Endothelial cell of umbilical vein (primary cell): Measurements from ENCODE around the gene CDK5RAP2. TPM values are rescaled to one million over a fixed set of nuclear protein-coding genes. Genes with fewer than 3 reads are reported as not detected.

Experiments used
- BruUV-seq: library from RNA; stranded (reverse); fragments of 400-500 nt; replicated peaks from 2 replicates; lab custom pipeline; 2021; lab: Mats Ljungman, UMichigan
- CTCF ChIA-PET: fragments of 300-600, 350-600 bp; sonication (Branson Sonifier 250); formaldehyde crosslinking; loops from one replicate; lab custom pipeline; 2021; ENCODE audit warnings: antibody characterized with exemption, inconsistent platforms; lab: Charles Lee
- POLR2A ChIA-PET: fragments of 300-600, 350-600 bp; sonication (Branson Sonifier 250); formaldehyde crosslinking; loops from one replicate; lab custom pipeline; 2021; ENCODE audit warnings: antibody characterized with exemption, inconsistent platforms; lab: Charles Lee
- DNase-seq: peaks from one replicate; pipeline ENCODE4 v3.0.0-alpha.2; 2011; ENCODE audit warnings: low read depth, low spot score
- FAIRE-seq: peaks from 2 replicates; lab custom pipeline; 2011; peaks lifted over from hg19 to GRCh38; lab: Jason Lieb, UNC
- H2AFZ ChIP-seq: 2 replicates; pipeline ENCODE4 v1.6.0; 2012; ENCODE audit warnings: low read depth, low read length, control low read depth, inconsistent platforms
- H3K27ac ChIP-seq: 2 replicates; pipeline ENCODE4 v1.5.1; 2011; ENCODE audit warnings: low read depth, mild to moderate bottlenecking, control low read depth, low read length, moderate library complexity; ENCODE audit not compliant: insufficient read depth
- H3K27me3 ChIP-seq, 2 experiments: 2 replicates each; pipeline versions ENCODE4 v1.6.0 to v1.6.1; 2011; ENCODE audit warnings: low read length in 2 of 2, mixed read lengths in 1 of 2; ENCODE audit not compliant: control insufficient read depth in 2 of 2, insufficient read depth in 2 of 2
- H3K36me3 ChIP-seq, 2 experiments: 2 replicates in 1 of 2; 3 replicates in 1 of 2; pipeline ENCODE4 v1.5.1; 2011; ENCODE audit warnings: low read length in 2 of 2, mild to moderate bottlenecking in 1 of 2, moderate library complexity in 1 of 2; ENCODE audit not compliant: control insufficient read depth in 2 of 2, insufficient read depth in 2 of 2; ENCODE audit errors: extremely low read depth in 1 of 2
- H3K4me1 ChIP-seq: 3 replicates; pipeline ENCODE4 v1.5.1; 2011; ENCODE audit warnings: mild to moderate bottlenecking, low read length; ENCODE audit not compliant: control insufficient read depth, insufficient read depth; ENCODE audit errors: extremely low read depth
- H3K4me2 ChIP-seq: 2 replicates; pipeline ENCODE4 v1.6.1; 2011; ENCODE audit warnings: low read length, control low read depth, mixed read lengths; ENCODE audit not compliant: insufficient read depth
- H3K4me3 ChIP-seq, 3 experiments: fragments of 200-600 bp in 1 of 3; sonication (generic), shearing (Covaris generic) in 1 of 3; replicated peaks in 1 of 3; 2 replicates each; pipeline ENCODE4 v1.5.1; 2011 to 2016; ENCODE audit warnings: control low read depth in 3 of 3, low read length in 3 of 3, mild to moderate bottlenecking in 2 of 3, inconsistent platforms in 1 of 3, low read depth in 1 of 3, moderate library complexity in 1 of 3; ENCODE audit not compliant: insufficient read depth in 1 of 3
- H3K79me2 ChIP-seq: 2 replicates; pipeline ENCODE4 v1.6.0; 2012; ENCODE audit warnings: low read length, inconsistent platforms; ENCODE audit not compliant: control insufficient read depth, insufficient read depth
- H3K9ac ChIP-seq: replicated peaks from 2 replicates; pipeline ENCODE3; 2011; ENCODE audit warnings: low read length, control low read depth; ENCODE audit not compliant: insufficient read depth; ENCODE audit errors: extremely low read depth
- H3K9me1 ChIP-seq: replicated peaks from 3 replicates; pipeline ENCODE4 v1.6.0; 2011; ENCODE audit warnings: mild to moderate bottlenecking, low read length; ENCODE audit not compliant: control insufficient read depth, insufficient read depth; ENCODE audit errors: extremely low read depth
- H3K9me3 ChIP-seq: replicated peaks from 2 replicates; pipeline ENCODE4 v1.5.1; 2012; ENCODE audit warnings: low read length, inconsistent platforms; ENCODE audit not compliant: control insufficient read depth, insufficient read depth
- H4K20me1 ChIP-seq: replicated peaks from 2 replicates; pipeline ENCODE3; 2011; ENCODE audit warnings: mild to moderate bottlenecking, low read length; ENCODE audit not compliant: control insufficient read depth, insufficient read depth; ENCODE audit errors: extremely low read depth
- CTCF ChIP-seq, 2 donors: IDR thresholded peaks; 1 replicate in 1 of 2; 2 replicates in 1 of 2; pipeline ENCODE4 v1.5.1; 2011; ENCODE audit warnings: low read length in 2 of 2, mild to moderate bottlenecking in 2 of 2, moderate library complexity in 2 of 2, control low read depth in 1 of 2, inconsistent platforms in 1 of 2, low read depth in 1 of 2; ENCODE audit not compliant: insufficient read depth in 1 of 2; ENCODE audit errors: extremely low read depth in 1 of 2
- EZH2 ChIP-seq: IDR thresholded peaks from 2 replicates; pipeline ENCODE4 v1.6.1; 2012; ENCODE audit warnings: borderline replicate concordance, low read depth, mild to moderate bottlenecking, moderate library complexity, low read length, inconsistent platforms; ENCODE audit not compliant: severe bottlenecking
- FOS ChIP-seq: IDR thresholded peaks from 2 replicates; pipeline ENCODE4 v1.6.1; 2011; ENCODE audit warnings: mild to moderate bottlenecking, low read length, moderate library complexity, borderline replicate concordance; ENCODE audit not compliant: insufficient read depth
- GATA2 ChIP-seq: IDR thresholded peaks from 2 replicates; pipeline ENCODE4 v1.7.0; 2011; ENCODE audit warnings: low read depth, mild to moderate bottlenecking, moderate library complexity, mixed read lengths, low read length; ENCODE audit not compliant: insufficient read length, insufficient read depth
- JUN ChIP-seq: IDR thresholded peaks from 2 replicates; pipeline ENCODE4 v1.6.1; 2011; ENCODE audit warnings: borderline replicate concordance, low read depth; ENCODE audit not compliant: insufficient read length, insufficient read depth
- MAX ChIP-seq: IDR thresholded peaks from 2 replicates; pipeline ENCODE4 v1.6.1; 2011; ENCODE audit not compliant: insufficient read depth, insufficient read length
- MYC ChIP-seq: IDR thresholded peaks from one replicate; pipeline ENCODE4 v1.6.1; 2011; ENCODE audit warnings: mild to moderate bottlenecking, low read depth, low read length
- POLR2A ChIP-seq: IDR thresholded peaks from 2 replicates; pipeline ENCODE4 v1.6.1; 2012; ENCODE audit warnings: low read depth, mild to moderate bottlenecking, control low read depth, low read length
- POLR2AphosphoS5 ChIP-seq: IDR thresholded peaks from 2 replicates; pipeline ENCODE4 v1.6.1; 2012; ENCODE audit warnings: low read depth, mild to moderate bottlenecking, control low read depth, low read length, moderate library complexity; ENCODE audit not compliant: insufficient read depth
- dilution Hi-C: fragments of 300-500 bp; cut with MboI; formaldehyde crosslinking; loops from one replicate; pipeline ENCODE4 v1.15.0; 2019; ENCODE audit warnings: low sequenced_read_pairs; ENCODE audit not compliant: extremely low pct_ligation_motif_present
- intact Hi-C: fragments of 100-400 bp; cut with micrococcal nuclease; formaldehyde crosslinking; loops from one replicate; pipeline ENCODE4 v1.10.0; 2022
- polyA plus RNA-seq, 4 experiments: library from polyadenylated mRNA; depleted of rRNA in 3 of 4; stranded (reverse) in 3 of 4; unstranded in 1 of 4; fragments of >200 nt; gene quantifications; 2 replicates each; pipeline versions ENCODE4 v1.2.1 to v1.2.3, GENCODE V29; 2011 to 2012; ENCODE audit warnings: missing spikeins in 1 of 4
- total RNA-seq: library from RNA; stranded (reverse); gene quantifications from 2 replicates; pipeline ENCODE4 v1.2.3, GENCODE V29; 2021

The CDK5RAP2 gene
- total and polyA plus RNA-seq, 2 donors (not counting 3 experiments of a cell fraction or from before 2014, with no cell fraction given), result 17.5 to 56.7 TPM

GRCh38 chr9:120405134-120405533 is 174.8 kb downstream of the CDK5RAP2 start:
- no peaks in the 10 kb centered on the region for H3K27me3 ChIP-seq
- no peak overlapping the region for H2AFZ ChIP-seq
- TF ChIP-seq FOS (no peak), JUN (no peak)
- no peaks in the 10 kb centered on the region for H3K9me1 ChIP-seq
- ChIA-PET CTCF (no interaction called here), POLR2A (no interaction called here)
- H3K4me3 ChIP-seq, result no peak overlapping the region
- H3K4me2 ChIP-seq, result no peak overlapping the region
- H3K79me2 ChIP-seq, result no peaks in the 10 kb centered on the region
- no peaks in the 10 kb centered on the region for H3K9me3 ChIP-seq
- no TSS peak for BruUV-seq
- H3K4me1 ChIP-seq, result no peaks in the 10 kb centered on the region
- no peak overlapping the region for H3K9ac ChIP-seq
- dilution Hi-C loops, result no loop called here
- H3K36me3 ChIP-seq, result peaks cover 6 to 22% of the 10 kb centered on the region in 2 experiments
- intact Hi-C loops, result no loop called here
- DNase-seq (no peak), FAIRE-seq (no peak)
- no peak overlapping the region for H3K27ac ChIP-seq
- no peaks in the 10 kb centered on the region for H4K20me1 ChIP-seq

GRCh38 chr9:120403543-120403856 is 176.5 kb downstream of the CDK5RAP2 start:
- Histone ChIP-seq H3K27me3 (no peaks in the 10 kb centered on the region), H3K36me3 (peaks cover 5 to 20% of the 10 kb centered on the region in 2 experiments), H3K4me3 (no peak overlapping the region), H3K27ac (no peak overlapping the region), H3K9me1 (no peaks in the 10 kb centered on the region), H4K20me1 (no peaks in the 10 kb centered on the region), H3K79me2 (no peaks in the 10 kb centered on the region), H3K4me2 (no peak overlapping the region), H3K9ac (no peak overlapping the region), H3K4me1 (no peaks in the 10 kb centered on the region), H2AFZ (no peak overlapping the region), H3K9me3 (no peaks in the 10 kb centered on the region)
- CTCF ChIA-PET, result no interaction called here
- dilution Hi-C loops, result no loop called here
- intact Hi-C loops, result no loop called here
- POLR2A ChIA-PET, result no interaction called here
- no peak for DNase-seq
- FAIRE-seq, result no peak
- BruUV-seq, result no TSS peak
- TF ChIP-seq FOS (peak; percentile 41), JUN (no peak), GATA2 (no peak), POLR2A (no peak), MYC (no peak), EZH2 (no peak), CTCF (IDR thresholded peaks at IDR 0.05; ENCODE audit: extremely low read depth in 1 of 2, insufficient read depth in 1 of 2, low read depth in 1 of 2, low read length in 2 of 2) (no peak), MAX (no peak), POLR2AphosphoS5 (no peak)
